Epithelial cell of umbilical artery (primary cell): Measurements from ENCODE around the gene TBX3. TPM values are rescaled to one million over a fixed set of nuclear protein-coding genes. Genes with fewer than 3 reads are reported as not detected.

Experiments
- total RNA-seq: library from RNA; depleted of rRNA; stranded (reverse); fragments of >200 nt; gene quantifications from 2 replicates; pipeline ENCODE4 v1.2.3, GENCODE V29; 2014

Gene TBX3
- 0.97 and 1.7 TPM in 2 replicates for total RNA-seq

GRCh38 chr12:114684098-114684869, at the start of gene TBX3:
Gene TBX3, minus strand, starts transcription at chr12:114684175. Its CDS starts 975 bp downstream, at chr12:114683200.

